ENCODE results near the gene DAB2IP. TPM values are rescaled to one million over a fixed set of nuclear protein-coding genes. Genes with fewer than 3 reads are reported as not detected.

The DAB2IP gene
- total RNA-seq, 1 experiment from 2014 or later = 15.2 TPM

GRCh38 chr9:121638399-121638798 is 13.0 kb upstream of the DAB2IP start:
- no peak overlapping the region for H3K4me2 ChIP-seq (ENCODE audit: low read length)
- H2AFZ ChIP-seq (ENCODE audit: low read length) = no peak overlapping the region
- H3K9ac ChIP-seq (ENCODE audit: low read length) = no peak overlapping the region
- no peak for TF ChIP-seq EZH2 (IDR thresholded peaks at IDR 0.05; ENCODE audit: low read length, unreplicated experiment)
- TF ChIP-seq EZH2phosphoT487 (IDR thresholded peaks at IDR 0.05; ENCODE audit: borderline replicate concordance, low read length) = no peak
- TF ChIP-seq CTCF (conservative IDR thresholded peaks at IDR 0.05; ENCODE audit: low read depth, low read length) = no peak
- intact Hi-C loops (cut with micrococcal nuclease) = no loop called here
- H4K20me1 ChIP-seq (ENCODE audit: low read length) = no peaks in the 10 kb centered on the region
- H3K36me3 ChIP-seq (ENCODE audit: low read depth, low read length) = no peaks in the 10 kb centered on the region
- CTCF ChIA-PET = no interaction called here
- no TSS peak for BruUV-seq (replicated peaks)
- no peak overlapping the region for H3K27ac ChIP-seq (ENCODE audit: low read length)
- H3F3A ChIP-seq (ENCODE audit: low read length, unreplicated experiment) = no peaks in the 10 kb centered on the region
- no peaks in the 10 kb centered on the region for H3K9me2 ChIP-seq (replicated peaks; ENCODE audit: low read length)
- no peaks in the 10 kb centered on the region for H3K9me3 ChIP-seq (ENCODE audit: low read length)
- peaks cover 11% of the 10 kb centered on the region; the same call in 1 of the 2 replicates for H3K4me1 ChIP-seq (ENCODE audit: insufficient read depth, low read length)
- H3K79me2 ChIP-seq (ENCODE audit: low read length) = no peaks in the 10 kb centered on the region
- POLR2A ChIA-PET (ENCODE audit: unreplicated experiment) = interaction anchor here (0.6 kb wide), 2 partner anchors 88 to 230 kb away, joined by 3 to 5 read pairs; no protein-coding TSS in a partner anchor
- no peak for DNase-seq
- no peak for ATAC-seq
- no peaks in the 10 kb centered on the region for H3K27me3 ChIP-seq (ENCODE audit: low read length)
- no peak overlapping the region for H3K4me3 ChIP-seq (ENCODE audit: low read length)

GRCh38 chr9:121638901-121639592 is 12.4 kb upstream of the DAB2IP start:
- no peaks in the 10 kb centered on the region for H3K27me3 ChIP-seq (ENCODE audit: low read length)
- H2AFZ ChIP-seq (ENCODE audit: low read length) = no peak overlapping the region
- no peak overlapping the region for H3K4me2 ChIP-seq (ENCODE audit: low read length)
- no peaks in the 10 kb centered on the region for H3F3A ChIP-seq (ENCODE audit: low read length, unreplicated experiment)
- H3K9me2 ChIP-seq (replicated peaks; ENCODE audit: low read length) = no peaks in the 10 kb centered on the region
- intact Hi-C loops (cut with micrococcal nuclease) = no loop called here
- no peak for DNase-seq
- no peak overlapping the region for H3K27ac ChIP-seq (ENCODE audit: low read length)
- H3K4me3 ChIP-seq (ENCODE audit: low read length) = no peak overlapping the region
- TF ChIP-seq EZH2 (IDR thresholded peaks at IDR 0.05; ENCODE audit: low read length, unreplicated experiment) = no peak
- TF ChIP-seq EZH2phosphoT487 (IDR thresholded peaks at IDR 0.05; ENCODE audit: borderline replicate concordance, low read length) = no peak
- no peak for TF ChIP-seq CTCF (conservative IDR thresholded peaks at IDR 0.05; ENCODE audit: low read depth, low read length)
- H3K4me1 ChIP-seq (ENCODE audit: insufficient read depth, low read length) = peaks cover 11% of the 10 kb centered on the region; the same call in 1 of the 2 replicates
- no peaks in the 10 kb centered on the region for H3K79me2 ChIP-seq (ENCODE audit: low read length)
- H3K9ac ChIP-seq (ENCODE audit: low read length) = no peak overlapping the region
- CTCF ChIA-PET = no interaction called here
- H4K20me1 ChIP-seq (ENCODE audit: low read length) = no peaks in the 10 kb centered on the region
- POLR2A ChIA-PET (ENCODE audit: unreplicated experiment) = interaction anchor here (0.6 kb wide), 2 partner anchors 88 to 230 kb away, joined by 3 to 5 read pairs; no protein-coding TSS in a partner anchor
- H3K9me3 ChIP-seq (ENCODE audit: low read length) = no peaks in the 10 kb centered on the region
- no peak for ATAC-seq
- no TSS peak for BruUV-seq (replicated peaks)
- no peaks in the 10 kb centered on the region for H3K36me3 ChIP-seq (ENCODE audit: low read depth, low read length)

DNA sequence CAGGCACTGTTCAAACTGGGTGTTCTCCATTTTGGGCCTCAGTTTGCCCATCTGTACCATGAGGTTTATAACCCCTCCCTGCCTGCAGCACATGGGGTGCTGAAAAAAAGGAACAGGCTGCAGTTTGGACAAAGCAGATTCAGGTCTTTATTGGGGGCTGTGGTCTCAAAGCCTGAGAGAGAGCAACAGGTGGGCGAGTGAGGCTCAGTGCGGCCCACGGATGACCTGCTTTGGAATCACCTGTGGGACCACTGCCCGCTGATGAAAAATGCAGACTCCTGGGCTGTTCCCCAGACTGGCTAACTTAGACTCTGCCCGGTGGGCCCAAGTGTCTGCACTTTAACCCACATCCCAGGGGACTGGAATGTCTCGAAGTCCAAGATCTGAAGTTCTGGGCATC is 11.8 kb upstream of the DAB2IP start:
- Histone ChIP-seq H3K9me2 (replicated peaks; ENCODE audit: low read length) (no peaks in the 10 kb centered on the region), H3K4me3 (ENCODE audit: low read length) (no peak overlapping the region), H3K9me3 (ENCODE audit: low read length) (no peaks in the 10 kb centered on the region), H3K79me2 (ENCODE audit: low read length) (no peaks in the 10 kb centered on the region), H3K27me3 (ENCODE audit: low read length) (no peaks in the 10 kb centered on the region), H3K4me1 (ENCODE audit: insufficient read depth, low read length) (peaks cover 11% of the 10 kb centered on the region; the same call in 1 of the 2 replicates), H3F3A (ENCODE audit: low read length, unreplicated experiment) (no peaks in the 10 kb centered on the region), H3K27ac (ENCODE audit: low read length) (no peak overlapping the region), H3K36me3 (ENCODE audit: low read depth, low read length) (no peaks in the 10 kb centered on the region), H2AFZ (ENCODE audit: low read length) (no peak overlapping the region), H3K4me2 (ENCODE audit: low read length) (no peak overlapping the region), H3K9ac (ENCODE audit: low read length) (no peak overlapping the region), H4K20me1 (ENCODE audit: low read length) (no peaks in the 10 kb centered on the region)
- ATAC-seq (no peak), DNase-seq (no peak)
- TF ChIP-seq EZH2phosphoT487 (IDR thresholded peaks at IDR 0.05; ENCODE audit: borderline replicate concordance, low read length) (no peak), EZH2 (IDR thresholded peaks at IDR 0.05; ENCODE audit: low read length, unreplicated experiment) (no peak), CTCF (conservative IDR thresholded peaks at IDR 0.05; ENCODE audit: low read depth, low read length) (no peak)
- ChIA-PET CTCF (no interaction called here), POLR2A (ENCODE audit: unreplicated experiment) (no interaction called here)
- no TSS peak for BruUV-seq (replicated peaks)
- intact Hi-C loops (cut with micrococcal nuclease) = no loop called here

All from PC-3 (cell line).